Measurements from ENCODE around the gene PLEKHO1.
"Not testable (repeated sequence)": the region's sequence is repeated elsewhere in the genome, so short reads cannot be mapped to it uniquely, and the experiment has no call there.

Gene PLEKHO1

DNA sequence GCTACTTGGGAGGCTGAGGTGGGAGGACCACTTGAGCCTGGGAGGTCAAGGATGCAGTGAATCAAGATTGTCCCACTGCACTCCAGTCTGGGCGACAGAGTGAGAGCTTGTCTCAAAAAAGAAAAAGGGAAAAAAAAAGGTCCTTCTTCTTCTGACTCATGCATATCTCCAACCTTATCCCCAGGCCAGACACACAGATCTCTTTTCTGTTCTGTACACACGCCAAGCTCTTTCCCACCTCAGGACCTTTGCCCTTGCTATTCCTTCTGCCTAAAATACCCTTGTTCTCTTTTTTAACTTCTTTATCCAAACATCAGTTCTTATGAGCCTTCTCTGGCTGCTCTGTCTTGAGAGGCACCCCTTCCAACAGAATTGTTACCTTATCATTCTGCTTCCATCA lies 22.1 kb downstream of the PLEKHO1 start:
- in situ Hi-C loops (cut with MboI; ENCODE audit: low sequenced_read_pairs) = no loop called here

DNA sequence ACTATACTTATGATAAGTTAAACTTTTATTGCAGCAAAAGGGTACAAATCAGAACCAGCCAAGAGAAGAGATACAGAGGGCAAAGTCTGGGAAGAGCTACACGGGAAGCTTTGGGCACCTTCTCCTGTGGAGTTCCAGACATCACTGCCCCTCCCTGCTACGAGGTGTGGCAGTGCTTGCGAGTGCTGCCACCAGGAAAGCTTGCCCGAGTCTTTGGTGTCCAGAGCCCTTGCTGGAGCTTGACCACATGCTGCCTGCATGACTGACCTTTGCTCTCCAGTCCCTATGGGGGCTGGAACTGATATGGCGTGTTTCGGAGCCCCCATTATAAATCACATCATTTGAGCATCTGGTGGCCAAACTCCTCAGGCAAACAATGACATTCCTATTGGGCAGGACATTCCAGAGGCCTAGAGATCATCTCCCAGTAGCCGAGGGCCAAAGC lies 23.4 kb downstream of the PLEKHO1 start:
- in situ Hi-C loops (cut with MboI; ENCODE audit: low sequenced_read_pairs) = no loop called here

DNA sequence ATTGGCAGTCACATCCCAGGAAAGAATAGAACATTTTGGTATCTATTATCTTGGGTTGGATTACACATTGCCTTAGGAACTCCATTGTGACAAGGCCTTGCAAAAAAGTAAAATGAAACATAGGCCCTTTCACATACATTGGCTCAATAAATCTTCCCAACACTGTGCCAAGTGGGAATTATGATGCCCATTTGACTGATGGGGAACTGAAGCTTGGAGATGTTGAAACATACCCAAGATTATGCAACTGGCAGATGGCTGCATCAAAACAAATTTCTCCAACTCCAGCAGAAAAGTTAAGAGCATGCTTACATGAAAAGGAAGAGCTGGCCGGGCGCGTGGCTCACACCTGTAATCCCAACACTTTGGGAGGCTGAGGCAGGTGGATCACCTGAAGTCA lies 26.9 kb downstream of the PLEKHO1 start:
- in situ Hi-C loops (cut with MboI; ENCODE audit: low sequenced_read_pairs) = loop anchor here (25.0 kb wide), 1 partner anchor 239 kb away; the partner anchor contains the start of genes MTMR11 and SF3B4

DNA sequence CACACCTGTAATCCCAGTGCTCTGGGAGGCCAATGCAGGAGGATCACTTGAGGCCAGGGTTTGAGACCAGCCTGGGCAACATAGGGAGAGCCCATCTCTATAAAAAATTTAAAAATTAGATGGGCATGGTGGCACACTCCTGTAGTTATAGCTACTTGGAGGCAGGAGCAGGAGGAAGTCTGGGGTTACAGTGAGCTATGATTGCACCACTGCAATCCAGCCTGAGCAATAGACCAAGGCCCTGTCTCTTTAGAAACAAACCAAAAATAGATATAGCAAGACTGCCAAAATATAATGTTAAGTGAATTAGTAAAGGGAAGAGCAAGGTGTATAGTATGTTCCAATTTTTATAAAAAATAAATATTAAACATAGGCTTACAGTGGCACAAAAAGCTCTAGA lies 28.8 kb downstream of the PLEKHO1 start:
- in situ Hi-C loops (cut with MboI; ENCODE audit: low sequenced_read_pairs) = loop anchor here (25.0 kb wide), 1 partner anchor 241 kb away; the partner anchor contains the start of genes MTMR11 and SF3B4

DNA sequence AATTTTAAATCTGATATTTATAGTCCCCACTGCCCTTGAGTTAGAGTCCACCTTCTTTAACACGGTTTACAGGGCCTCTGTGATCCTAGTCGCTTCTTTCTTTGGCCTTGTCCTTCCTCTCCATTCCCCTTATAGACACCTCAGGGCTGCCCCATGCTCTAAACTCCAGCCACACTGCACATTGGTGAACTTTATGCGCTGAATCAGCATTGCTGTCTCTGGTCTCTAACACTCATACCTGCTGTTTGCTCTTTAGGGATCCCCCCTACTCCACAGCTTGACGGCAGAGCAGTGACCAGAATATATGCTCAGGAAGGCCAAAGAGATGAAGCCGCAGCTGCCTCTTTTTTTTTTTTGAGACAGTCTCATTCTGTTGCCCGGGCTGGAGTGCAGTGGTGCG lies 30.2 kb downstream of the PLEKHO1 start:
- in situ Hi-C loops (cut with MboI; ENCODE audit: low sequenced_read_pairs) = loop anchor here (25.0 kb wide), 1 partner anchor 243 kb away; the partner anchor contains the start of genes MTMR11 and SF3B4

DNA sequence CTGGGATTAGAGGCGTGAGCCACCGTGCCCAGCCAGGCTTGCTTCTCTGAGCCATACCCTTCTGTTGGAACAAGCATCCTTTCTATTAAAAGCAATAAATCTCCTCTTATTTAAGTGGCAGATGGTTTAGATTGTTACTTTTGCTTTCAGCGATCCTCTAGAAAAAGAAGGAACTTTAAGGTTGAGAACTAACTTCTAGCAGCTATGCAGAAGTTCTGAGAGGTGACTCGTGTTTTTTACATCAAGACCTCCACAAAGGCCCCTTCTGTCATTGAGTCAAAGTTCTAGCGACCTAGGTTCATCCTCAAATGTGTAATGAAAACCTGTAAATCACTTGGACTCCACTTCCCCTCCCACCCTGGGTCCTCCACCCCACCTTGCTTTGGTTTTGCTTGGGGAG lies 30.8 kb downstream of the PLEKHO1 start:
- in situ Hi-C loops (cut with MboI; ENCODE audit: low sequenced_read_pairs) = loop anchor here (25.0 kb wide), 1 partner anchor 243 kb away; the partner anchor contains the start of genes MTMR11 and SF3B4

DNA sequence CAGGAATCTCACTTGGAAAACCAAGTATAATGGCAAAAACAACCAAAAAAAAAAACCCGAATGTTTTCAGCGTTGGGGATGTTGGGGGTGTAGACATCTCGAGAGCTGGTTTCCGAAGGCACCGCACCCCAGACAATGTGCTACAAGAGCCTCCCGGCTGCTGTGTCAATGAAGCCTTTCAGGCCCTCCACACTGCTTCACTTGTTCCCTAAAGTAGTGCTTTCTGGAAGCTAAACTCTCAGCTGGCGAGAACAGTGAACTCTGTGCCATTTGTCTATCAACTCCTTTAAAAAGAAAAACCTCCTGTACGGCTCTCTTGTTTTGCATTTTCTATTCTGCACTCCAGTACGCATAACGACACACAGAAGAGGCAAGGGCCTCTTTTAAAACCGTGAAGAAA lies 32.5 kb downstream of the PLEKHO1 start:
- in situ Hi-C loops (cut with MboI; ENCODE audit: low sequenced_read_pairs) = loop anchor here (25.0 kb wide), 1 partner anchor 245 kb away; the partner anchor contains the start of genes MTMR11 and SF3B4

DNA sequence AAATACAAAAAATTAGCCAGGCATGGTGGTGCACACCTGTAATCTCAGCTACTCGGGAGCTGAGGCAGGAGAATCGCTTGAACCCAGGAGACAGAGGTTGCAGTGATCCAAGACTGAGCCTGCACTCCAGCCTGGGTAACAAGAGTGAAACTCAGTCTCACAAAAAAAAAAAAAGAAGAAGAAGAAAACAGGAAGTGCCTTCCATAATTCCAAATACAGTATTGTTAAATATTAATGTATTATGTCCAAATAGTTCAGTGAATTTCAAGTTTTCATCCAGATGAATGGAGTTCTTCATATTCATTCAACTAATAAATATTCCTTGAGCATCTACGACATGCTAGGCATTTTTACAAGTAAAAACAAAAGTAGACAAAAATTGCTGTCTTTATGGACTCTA lies 33.3 kb downstream of the PLEKHO1 start:
- in situ Hi-C loops (cut with MboI; ENCODE audit: low sequenced_read_pairs) = loop anchor here (25.0 kb wide), 1 partner anchor 246 kb away; the partner anchor contains the start of genes MTMR11 and SF3B4

DNA sequence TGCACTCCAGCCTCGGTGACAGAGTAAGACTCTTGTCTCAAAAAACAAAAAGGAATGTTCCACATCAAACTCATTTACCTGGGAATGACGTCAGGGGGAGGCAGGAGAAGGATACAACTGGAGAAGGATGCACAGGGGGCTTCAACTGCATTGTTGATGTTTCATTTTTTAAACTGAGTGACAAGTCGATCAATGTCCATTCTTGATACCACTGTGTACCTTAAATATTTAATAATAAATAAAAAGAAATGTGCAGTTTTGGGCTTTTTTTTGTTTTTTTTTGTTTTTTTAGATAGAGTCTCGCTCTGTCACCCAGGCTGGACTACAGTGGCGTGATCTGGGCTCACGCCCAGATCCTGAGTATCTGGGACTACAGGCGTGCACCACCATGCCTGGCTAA lies 35.8 kb downstream of the PLEKHO1 start:
- in situ Hi-C loops (cut with MboI; ENCODE audit: low sequenced_read_pairs) = loop anchor here (25.0 kb wide), 1 partner anchor 248 kb away; the partner anchor contains the start of genes MTMR11 and SF3B4

DNA sequence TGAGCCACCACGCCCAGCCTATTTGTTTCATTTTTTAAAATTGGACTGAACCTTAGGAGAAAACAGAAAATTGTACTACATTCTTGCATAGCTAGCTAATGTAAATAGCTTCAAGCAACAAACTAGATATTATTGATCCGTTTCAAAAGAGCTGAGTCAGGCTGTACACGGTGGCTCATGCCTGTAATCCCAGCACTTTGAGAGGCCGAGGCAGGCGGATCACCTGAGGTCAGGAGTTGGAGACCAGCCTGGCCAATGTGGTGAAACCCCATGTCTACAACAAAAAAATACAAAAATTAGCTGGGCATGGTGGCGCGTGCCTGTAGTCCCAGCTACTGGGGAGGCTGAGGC lies 36.7 kb downstream of the PLEKHO1 start:
- in situ Hi-C loops (cut with MboI; ENCODE audit: low sequenced_read_pairs) = loop anchor here (25.0 kb wide), 1 partner anchor 249 kb away; the partner anchor contains the start of genes MTMR11 and SF3B4

DNA sequence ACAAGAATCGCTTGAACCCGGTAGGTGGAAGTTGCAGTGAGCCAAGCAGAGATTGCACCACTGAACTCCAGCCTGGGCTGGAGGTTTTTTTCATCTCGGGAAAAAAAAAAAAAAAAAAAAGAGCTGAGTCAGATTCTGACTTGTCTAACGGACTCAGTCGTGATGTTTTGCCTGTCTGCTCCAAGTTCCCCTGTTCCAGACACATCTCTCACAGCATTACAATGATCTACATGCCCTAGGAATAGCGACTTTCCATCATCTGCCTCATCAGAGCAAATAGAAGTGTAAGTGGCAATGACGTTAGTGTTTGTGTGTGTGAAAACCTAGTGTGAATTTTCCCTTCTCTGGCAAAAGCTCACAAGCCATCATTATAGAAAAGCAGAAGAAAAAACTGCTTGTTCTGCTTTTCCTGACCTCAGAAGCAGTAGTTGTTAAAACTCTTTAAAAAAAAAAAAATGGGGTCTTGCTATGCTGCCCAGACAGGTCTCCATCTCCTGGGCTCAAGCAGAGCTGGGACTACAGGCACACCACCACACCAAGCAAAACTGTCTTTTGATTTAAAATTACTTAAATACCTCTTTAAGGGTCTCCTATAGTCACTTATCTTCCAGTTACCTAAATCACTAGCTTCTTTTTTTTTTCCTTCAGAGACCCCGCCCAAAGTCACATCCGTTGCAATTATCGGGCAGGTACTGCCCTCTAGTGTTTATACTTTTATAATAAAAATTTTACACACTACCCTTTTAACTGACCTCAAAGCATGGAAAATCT lies 37.3 kb downstream of the PLEKHO1 start:
- in situ Hi-C loops (cut with MboI; ENCODE audit: low sequenced_read_pairs) = loop anchor here (25.0 kb wide), 1 partner anchor 250 kb away; the partner anchor contains the start of genes MTMR11 and SF3B4

DNA sequence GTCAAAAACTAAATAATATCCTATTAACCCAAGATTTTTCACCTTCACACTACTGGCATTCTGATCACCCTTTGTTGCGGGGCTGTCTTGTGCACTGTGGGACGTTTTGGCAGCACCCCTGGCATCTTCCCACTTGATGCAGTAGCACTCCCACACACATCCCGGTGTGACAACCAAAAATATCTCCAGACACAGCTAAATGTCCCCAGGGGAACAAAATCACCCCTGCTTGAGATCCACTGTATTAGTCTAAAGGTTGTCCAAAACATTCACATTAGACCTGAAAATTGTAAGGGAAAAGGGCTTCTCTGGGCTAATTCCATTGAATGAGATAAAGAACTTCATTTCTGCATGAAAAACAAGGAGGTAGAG lies 37.8 kb downstream of the PLEKHO1 start:
- in situ Hi-C loops (cut with MboI; ENCODE audit: low sequenced_read_pairs) = loop anchor here (25.0 kb wide), 1 partner anchor 250 kb away; the partner anchor contains the start of genes MTMR11 and SF3B4

DNA sequence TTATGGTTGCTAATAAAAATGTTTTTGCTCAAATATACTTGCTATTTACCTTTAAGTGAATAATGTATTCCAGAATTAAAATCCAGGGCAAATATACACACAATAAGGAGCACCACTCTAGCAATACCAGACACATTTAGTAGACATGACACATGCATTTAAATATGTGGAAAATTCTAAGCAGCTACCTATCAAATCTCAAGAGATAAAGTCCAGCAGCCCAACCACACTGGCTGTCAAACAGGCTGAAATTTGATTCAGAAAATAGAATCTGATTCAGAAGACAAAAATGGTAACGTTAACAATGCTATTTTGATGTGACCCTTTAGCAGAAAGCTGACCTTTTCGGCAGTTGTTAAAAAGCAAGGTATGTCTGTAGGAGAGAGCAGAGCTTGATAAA lies 42.3 kb downstream of the PLEKHO1 start:
- in situ Hi-C loops (cut with MboI; ENCODE audit: low sequenced_read_pairs) = loop anchor here (25.0 kb wide), 1 partner anchor 255 kb away; the partner anchor contains the start of genes MTMR11 and SF3B4

DNA sequence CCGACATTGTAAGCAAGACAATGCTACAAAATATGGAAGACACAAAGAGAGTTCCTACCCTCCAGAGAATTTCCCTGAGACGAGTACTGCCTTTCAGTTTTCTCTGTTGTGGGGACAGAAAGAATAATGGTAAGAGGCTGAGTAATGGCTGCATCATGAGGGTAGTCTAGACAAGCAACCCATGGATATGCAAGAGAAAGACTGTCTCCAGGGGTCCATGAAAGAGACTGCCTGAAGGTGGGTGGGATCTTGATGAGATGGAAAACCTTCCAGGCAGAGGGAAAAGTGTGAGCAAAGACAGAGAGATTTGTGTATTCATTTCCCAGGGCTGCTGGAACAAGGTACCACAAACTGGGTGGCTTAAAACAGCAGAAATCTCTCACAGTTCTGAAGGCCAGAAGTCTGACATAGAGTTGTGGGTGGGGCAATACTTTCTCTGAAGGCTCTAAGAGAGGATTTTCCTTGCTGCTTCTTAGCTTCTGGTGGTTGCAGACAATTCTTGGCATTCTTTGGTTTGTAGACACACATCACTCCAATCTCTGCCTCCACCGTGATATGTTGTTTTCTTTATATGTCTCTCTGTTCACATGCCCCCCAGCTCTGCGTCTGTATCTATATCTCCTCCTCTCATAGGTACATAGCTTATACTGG lies 44.8 kb downstream of the PLEKHO1 start:
- in situ Hi-C loops (cut with MboI; ENCODE audit: low sequenced_read_pairs) = loop anchor here (25.0 kb wide), 1 partner anchor 257 kb away; the partner anchor contains the start of genes MTMR11 and SF3B4

DNA sequence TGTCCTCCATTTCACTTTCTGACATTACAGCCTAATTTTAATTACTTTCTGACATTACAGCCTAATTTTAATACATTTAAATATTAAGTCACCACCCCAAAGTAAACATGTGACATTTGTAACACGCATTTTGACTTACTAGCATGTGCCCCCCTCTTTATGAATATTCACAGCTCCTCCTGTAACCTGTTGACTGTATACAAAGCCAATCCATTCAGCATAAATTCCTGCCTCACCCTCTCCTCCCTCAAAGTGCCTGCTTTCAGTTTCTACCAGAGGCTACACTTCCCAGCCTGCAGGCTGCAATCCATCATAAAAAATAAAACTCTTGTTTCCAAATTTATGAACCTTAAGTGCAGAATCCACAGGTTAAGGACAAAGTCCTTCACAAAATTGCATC lies 46.7 kb downstream of the PLEKHO1 start:
- in situ Hi-C loops (cut with MboI; ENCODE audit: low sequenced_read_pairs) = loop anchor here (25.0 kb wide), 1 partner anchor 259 kb away; the partner anchor contains the start of genes MTMR11 and SF3B4

DNA sequence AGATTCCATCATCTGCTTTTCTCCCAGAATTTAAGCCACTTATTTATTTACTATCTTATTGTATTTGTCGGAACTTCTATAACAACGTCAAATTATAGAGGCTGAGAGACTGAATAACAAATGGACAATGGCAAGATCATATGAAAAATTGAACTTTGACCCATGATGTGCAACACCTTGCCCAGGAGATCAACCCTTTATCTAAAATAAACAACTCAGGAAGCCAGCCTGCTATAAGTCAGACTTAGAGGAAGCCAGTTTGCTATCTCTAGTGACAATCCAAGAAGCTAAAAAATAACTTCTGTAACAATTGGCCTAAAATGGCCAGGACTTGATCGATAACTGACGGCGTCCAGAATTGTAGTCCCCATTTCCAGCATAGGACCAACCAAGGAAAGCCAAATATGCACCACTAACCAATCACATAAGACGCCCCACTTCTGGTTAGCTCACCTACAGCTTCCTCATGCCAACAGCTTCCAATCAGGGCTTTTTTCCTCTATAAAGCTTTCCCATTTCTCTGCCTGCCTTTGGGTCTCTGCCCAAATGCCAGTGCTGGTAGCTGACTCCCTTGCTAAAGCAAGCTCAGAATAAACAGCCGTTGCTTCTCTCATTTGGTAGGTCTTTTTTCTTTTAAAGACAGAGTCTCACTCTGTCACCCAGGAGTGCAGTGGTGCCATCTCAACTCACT lies 57.7 kb downstream of the PLEKHO1 start:
- in situ Hi-C loops (cut with MboI; ENCODE audit: low sequenced_read_pairs) = no loop called here

DNA sequence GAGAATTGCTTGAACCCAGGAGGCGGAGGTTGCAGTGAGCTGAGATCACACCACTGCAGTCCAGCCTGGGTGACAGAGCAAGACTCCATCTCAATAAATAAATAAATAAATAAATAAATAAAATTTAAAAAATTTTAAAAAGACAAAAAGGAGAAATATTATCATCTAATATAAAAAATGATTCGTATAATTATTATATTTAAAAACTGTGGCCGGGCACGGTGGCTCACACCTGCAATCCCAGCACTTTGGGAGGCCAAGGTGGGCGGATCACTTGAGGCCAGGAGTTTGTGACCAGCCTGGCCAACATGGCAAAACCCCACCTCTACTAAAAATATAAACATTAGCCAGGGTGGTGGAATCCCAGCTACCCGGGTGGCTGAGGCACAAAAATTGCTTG lies 58.7 kb downstream of the PLEKHO1 start:
- in situ Hi-C loops (cut with MboI; ENCODE audit: low sequenced_read_pairs) = not testable (repeated sequence)

Measured in HL-60/S4 (cell line).